Right forelimb (tissue), 1 donor: ENCODE data around the gene OR6T1.

Experiments
- DNase-seq: peaks from one replicate; pipeline ENCODE4 v3.0.0-alpha.2; 2018

The OR6T1 gene, protein sequence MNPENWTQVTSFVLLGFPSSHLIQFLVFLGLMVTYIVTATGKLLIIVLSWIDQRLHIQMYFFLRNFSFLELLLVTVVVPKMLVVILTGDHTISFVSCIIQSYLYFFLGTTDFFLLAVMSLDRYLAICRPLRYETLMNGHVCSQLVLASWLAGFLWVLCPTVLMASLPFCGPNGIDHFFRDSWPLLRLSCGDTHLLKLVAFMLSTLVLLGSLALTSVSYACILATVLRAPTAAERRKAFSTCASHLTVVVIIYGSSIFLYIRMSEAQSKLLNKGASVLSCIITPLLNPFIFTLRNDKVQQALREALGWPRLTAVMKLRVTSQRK

DNA sequence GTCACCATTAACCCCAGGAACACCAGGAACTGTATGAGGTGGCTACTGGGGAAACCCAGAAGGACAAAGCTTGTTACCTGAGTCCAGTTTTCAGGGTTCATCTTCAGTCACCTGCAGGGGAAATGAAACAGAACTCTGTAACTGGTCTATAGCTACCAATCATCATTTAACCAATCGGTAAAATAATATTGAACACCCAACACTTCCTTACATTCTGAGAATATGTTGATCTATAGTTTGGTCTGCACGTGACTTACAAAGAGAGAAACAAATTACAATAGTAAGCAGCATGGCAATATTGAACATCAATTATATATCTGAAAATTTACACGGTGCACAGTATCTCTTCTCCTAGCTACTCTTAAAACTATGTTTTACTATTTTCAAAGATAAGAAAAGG lies at the start of gene OR6T1:
OR6T1 (minus strand) TSS at position 101 of the 400 bp plus-strand sequence; CDS start at position 101, 0 bp downstream.
- no peak for DNase-seq

DNA sequence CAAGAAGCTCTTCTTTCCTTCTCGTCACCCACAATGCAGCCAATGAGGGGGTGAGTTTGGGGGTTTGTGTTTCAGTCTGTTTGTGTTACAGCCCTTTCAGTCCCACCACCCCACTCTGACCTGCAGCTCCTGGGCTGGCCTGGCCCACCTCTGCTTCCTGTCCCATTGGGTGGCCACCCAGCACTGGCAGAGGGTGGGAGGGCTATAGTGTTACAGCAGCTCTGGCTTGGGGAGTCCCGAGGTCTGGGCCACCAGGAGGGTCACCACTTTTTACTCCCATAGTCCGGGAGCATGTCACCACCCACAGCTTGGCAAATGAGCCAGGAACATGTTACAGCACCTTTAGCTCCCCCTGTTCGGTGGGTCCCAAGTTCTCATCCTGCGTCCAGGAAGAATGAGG lies 35.7 kb upstream of the OR6T1 start:
- no peak for DNase-seq

DNA sequence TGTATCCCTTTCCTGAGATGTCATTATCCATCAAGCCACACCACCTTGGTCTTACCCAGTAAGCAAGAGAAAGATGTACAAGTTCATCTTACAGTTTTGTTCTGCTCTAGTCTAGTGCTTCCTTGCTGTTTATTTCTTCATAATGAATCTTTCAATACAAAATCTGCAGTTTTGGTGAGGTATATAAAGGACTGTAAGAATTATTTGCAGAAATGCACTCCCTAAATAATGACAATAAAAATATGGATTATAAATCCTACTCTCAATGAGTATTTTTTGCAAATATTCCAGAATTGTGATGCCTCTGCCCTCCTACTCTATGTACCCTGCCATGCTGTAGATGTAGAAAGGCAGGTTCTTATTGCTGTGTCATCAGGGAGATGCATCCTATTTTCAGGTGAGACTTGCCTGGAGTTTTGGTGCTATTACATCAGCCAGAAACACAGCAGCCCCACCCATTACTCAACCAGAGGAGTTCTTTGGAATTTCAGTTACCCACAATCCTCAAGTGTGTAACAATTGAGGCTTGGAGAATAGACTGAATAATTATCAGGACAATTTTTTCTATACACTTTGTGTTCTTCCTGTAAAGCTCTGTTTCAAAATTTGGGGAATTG lies 34.2 kb upstream of the OR6T1 start, which contains the start of gene OR10S1:
OR10S1 (minus strand) TSS at position 51 of the 617 bp plus-strand sequence. CDS start 117 bp downstream, outside the sequence.
- DNase-seq = no peak

DNA sequence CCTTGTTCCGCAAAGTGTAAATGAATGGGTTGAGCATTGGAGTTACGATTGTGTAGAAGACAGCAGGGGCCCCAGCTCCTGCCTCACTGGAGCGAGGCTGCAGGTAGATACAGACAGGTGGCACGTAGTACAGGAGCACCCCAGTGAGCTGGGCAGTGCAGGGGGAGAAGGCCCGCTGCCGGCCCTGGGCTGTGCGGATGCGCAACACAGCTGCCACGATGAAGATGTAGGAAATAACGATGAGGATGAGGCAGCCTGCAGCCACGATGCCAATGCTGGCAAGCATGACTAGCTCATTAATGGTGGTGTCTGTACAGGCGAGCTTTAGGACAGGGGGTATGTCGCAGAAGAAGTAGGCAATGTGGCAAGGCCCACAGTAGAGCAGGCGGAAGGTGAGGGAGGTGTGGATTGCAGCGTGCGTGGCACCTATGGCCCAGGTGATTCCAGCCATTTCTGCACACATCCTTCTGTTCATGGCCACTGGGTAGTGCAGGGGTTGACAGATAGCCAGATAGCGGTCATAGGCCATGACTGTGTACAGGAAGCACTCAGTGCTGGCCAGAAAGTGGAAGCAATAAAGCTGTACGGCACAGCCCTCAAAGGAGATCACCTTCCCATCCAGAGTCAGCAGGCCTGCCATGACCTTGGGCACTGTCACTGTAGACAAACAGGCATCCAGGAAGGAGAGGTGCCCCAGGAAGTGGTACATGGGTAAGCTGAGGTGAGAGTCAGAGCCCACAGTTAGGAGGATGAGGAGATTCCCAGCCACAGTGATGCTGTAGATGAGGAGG lies 33.3 kb upstream of the OR6T1 start:
- no peak for DNase-seq

DNA sequence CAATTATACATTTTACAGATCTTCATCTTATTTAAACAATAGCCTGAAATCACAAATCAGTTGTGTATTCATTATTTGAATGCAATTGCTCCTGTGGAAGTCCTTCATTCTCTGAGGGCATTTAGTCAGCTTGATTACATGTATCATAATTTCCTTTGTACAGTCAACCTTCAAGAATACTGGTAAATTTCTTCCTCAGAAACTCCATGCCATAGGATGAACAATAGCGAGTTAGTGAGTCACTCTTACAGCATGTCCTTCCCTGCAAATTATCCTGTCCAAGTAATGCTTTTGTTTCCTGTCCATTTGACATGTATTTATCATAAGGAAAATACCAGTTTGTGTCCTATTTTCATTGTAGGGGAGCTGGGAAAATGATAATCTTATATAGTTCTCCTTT lies 30.2 kb upstream of the OR6T1 start:
- no peak for DNase-seq

DNA sequence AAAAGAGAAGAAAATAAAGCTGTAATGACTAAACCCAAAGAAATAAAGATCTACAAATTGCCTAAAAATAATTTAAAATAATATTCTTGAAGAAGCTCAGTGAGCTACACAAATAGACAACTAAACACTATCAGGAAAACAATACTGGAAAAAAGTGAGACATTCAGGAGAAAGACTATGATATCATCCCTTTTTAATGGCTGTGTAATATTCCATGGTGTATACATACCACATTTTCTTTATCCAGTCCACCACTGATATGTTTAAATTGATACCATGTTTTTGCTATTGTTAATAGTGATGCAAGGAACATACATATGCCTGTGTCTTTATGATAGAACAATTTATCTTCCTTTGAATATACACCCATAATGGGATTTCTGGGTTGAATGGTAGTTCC lies 13.1 kb upstream of the OR6T1 start:
- no peak for DNase-seq

DNA sequence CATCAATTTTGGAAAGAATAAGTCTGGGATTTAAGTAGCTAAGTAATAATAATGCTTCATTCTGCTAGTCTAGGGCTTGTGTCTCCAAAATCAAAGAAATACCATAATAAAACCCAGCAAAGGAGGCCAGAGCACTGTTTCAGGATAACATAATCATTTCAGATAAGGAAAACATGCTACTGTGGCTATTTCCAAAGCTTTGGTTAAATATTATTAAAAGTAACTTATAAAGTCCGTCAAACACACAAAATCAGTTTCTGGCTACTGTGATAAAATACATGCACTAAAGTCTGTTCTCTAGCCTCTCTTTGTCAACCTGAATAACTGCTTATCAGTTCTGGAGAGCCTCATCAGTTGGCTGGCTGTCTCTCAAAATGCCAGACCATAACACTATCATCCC lies 1.5 kb upstream of the OR6T1 start:
- no peak for DNase-seq

DNA sequence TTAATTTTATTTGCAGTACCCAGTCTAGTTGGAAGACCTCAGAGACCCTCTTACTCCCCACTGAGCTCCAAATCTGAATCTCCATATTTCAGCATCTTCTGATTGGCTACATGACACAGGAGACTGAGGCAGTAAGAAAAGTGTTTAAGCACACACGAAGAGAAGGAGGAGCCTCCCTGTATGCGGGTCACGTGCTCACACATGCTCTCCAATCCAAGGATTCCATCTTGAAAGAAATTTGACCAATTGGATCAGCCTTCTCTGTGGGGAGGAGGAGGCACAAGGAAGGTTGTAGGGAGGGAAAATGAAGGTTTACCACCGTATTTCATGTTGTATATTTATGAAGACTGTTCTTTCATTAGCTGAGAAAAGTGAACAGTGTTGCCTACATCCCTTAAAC lies 1.2 kb downstream of the OR6T1 start:
- no peak for DNase-seq

DNA sequence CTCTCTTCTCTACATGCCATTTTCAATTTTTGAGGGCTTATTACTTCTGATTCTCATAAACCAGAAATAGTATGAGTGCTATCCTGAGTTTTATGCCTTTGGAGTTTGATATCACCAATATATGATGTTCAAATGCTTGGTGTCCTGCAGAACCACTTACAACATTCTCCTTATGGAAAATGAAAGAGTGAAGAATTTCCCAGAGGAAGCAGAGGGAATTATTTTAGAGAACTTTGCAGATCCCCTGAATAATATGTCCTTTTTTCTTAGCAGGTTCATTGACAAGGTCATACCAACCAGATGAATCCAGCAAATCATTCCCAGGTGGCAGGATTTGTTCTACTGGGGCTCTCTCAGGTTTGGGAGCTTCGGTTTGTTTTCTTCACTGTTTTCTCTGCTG lies 4.3 kb downstream of the OR6T1 start, which contains the start of gene OR4D5:
OR4D5 (plus strand) TSS at position 301 of the 400 bp plus-strand sequence; CDS start at position 301, 0 bp downstream.
- no peak for DNase-seq

DNA sequence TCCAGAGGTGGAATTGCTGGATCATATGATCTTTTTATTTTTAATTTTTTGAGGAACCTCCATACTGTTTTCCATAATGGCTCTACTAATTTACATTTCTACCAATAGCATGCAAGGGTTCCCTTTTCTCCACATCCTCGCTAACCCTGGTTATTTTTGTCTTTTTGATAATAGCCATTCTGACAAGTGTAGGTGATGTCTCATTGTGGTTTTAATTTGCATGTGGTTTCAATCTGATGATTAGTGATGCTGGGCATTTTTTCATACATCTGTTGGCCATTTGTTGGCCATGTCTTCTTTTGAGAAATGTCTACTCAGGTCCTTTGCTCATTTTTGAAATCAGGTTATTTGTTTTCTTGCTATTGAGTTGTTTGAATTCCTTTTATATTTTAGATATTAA lies 19.6 kb downstream of the OR6T1 start:
- no peak for DNase-seq

DNA sequence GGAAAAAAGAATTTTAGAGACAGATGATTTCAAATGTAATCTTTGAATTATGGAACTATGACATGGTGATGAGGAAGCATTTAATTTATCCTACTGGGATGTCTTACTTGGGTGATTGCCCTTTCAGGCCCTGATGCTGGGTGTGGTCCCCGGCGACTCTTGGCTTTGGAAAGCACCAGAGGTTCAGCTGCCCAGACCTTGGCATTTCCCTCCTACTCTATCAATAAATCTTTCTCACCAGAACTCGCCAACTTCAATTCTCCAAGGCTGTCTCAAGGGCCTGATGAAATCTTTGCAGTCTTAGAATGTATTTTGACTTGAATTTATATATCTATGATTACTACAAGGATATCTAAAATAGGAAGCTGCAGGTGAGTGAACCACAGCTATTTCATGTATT lies 22.7 kb downstream of the OR6T1 start:
- DNase-seq = no peak

DNA sequence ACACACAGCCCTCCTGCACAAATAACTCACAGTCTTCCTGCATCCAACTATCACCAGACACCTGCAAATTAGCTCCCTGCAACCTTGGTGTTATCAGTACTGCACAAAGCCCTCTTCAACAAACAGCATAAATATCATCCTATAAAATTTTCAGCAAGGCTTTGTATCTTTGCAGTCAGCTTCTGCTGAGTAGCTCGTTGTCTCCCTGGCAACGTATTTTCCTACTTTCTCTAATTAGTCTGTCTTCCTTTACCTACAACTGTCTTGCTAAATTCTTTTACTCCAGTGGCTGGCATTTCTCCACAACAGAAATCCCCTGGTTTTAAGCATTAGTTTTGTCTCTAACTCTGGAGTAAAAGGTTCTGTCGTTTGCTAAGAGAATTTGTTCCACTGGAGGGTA lies 37.8 kb downstream of the OR6T1 start:
- DNase-seq = no peak

DNA sequence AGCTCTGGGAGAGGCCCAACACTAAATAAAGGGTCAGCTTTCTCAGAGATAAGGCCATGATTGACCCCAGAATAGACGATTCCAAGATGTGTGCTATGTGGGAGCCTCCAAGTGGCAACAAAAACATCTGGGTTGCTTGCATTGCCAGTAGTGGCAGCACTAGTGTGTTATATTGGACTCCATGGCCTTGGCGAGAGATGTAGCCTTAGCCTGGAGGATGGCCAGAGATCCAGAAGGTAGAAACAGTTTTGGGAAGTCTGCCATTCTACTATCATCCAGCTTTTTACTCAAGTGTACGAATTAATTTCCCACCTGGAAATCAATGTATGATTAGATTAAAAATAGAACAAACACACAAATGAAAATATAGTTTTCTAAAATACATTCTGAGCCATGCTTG lies 38.7 kb downstream of the OR6T1 start:
- no peak for DNase-seq

DNA sequence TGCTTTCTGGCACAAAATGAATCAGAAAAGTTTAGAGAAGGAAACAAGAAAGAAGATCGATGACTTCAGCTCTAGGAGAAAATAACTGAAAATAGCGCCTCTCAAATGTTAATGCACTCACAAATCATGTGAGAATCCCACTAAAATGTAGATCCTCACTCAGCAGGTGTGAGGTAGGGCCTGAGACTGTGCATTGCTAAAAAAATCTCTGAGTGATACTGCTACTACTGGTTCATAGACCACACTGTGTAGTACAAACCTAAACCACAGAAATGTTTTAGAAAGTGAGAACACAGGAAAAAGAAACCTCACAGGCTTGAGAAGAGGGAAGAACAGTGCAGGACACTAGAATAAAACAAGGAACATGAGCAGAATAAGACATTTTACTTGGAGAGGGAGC lies 39.7 kb downstream of the OR6T1 start:
- DNase-seq = no peak

DNA sequence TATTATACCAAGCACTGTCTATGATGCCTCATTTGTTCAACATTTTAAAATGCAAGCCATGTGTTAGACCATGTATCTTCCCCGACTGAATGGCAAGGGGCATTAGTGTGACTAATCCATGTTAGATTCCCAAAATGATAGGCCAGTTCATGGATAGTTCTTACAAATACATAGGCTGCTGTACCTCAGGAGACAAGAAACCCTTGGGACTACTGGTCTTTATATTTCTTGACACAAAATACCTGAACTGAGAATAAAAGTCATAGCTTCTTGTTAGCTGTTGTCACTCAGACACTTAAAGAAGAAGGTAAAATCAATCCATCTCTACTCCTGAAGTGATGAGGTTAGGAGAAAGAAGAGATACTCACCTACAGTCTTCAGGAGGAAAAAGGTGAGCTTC lies 41.8 kb downstream of the OR6T1 start, which contains the start of gene OR8D4:
OR8D4 (plus strand) TSS at position 301 of the 400 bp plus-strand sequence. CDS start 4,265 bp downstream, outside the sequence.
- no peak for DNase-seq

DNA sequence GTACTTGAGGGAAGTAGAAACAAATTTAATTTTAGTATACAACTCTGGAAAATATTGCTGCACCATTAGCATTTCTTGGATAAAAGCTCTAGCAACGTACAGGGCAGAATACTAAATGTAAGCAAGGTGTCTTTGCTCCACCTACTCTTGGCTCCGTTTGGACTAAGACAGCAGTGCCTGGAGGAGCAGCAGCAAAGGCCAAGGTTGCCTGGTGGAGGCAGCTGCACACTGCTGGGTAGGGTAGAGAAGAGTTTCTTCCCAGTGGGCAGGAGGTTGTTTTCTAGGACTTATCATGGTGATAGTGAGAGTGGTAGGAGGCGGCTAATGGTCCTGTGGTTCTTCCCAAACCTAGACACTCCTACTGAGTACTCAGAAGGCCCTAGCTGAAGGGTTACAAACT lies 43.8 kb downstream of the OR6T1 start:
- no peak for DNase-seq
